ENCODE data around the gene ADD1.
A peak's percentile ranks its signal among the peaks of the same experiment; 100 is the strongest.

Gene ADD1

DNA sequence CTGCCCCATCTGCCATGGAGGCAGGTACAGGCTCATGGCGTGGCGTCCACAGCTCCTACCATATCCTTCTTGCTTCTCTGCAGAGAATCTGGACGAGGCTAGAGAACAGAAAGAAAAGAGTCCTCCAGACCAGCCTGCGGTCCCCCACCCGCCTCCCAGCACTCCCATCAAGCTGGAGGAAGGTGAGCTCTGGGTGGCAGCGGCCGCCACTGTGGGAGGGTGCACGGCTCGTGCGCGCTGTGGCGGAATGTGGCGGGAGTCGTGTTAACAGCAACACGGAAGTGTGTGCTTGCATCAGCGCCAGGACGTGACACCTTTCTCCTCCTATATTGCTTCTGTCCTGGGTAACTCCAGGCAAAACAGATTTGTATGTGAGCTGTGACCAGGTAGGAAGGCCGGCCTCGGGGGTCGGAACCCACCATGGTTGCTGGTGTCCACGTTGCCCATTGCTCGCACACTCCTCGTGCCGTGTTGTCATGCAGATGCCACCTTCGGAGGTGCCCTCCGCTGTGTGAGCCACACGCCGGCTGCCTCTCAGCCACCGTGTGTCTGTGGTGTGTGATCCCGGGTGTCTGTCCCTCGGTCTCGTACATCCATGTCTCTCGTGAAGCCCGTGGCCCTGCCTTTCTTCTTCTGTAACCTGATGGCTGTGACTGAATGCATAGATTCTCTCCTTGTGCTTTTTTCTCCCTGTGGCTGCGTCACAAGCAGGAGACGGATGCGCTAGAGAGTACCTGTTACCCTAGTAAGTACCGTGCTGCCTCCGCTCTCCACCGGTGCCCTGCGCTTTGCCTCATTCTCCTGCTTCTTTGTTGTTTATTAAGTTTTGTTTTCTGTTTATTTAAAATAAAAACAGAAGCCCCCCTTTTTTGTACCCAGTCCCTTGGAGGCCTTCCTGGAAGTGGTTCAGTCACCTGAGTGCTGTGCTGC lies 82.6 kb downstream of the ADD1 start:
- DNase-seq = no peak

DNA sequence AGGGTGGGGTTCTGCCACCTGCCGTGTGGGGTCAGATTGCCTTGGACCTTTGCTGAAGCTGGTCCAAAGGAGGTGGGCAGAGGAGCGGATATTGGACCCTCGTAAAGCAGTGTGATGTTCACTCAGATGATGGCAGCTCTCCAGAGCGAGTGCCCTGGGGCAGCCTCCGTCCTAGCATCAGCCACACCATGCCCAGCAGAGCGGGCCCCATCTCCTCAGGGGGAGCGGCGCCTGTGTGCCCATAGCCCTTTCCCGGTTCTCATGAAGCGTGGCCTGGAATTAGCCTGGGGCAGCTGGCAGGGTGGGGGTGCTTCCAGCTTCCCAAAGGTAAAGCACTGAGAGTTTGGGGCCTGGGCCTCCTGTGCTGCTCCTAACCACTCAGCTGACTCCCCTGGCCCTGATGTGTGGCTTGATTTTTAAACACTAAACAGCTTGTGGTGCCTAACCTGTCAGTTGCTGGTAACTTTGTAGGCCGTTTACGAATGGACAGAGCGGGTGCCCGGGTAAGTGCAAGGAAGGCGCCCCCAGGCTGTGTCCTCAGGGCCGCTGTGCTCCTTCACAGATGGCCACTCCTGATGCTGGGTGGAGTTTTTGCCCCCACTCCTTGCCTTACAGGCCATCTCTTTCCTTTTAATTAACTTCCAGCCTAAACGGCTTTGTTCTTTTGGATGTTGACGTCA lies 83.5 kb downstream of the ADD1 start:
- DNase-seq = no peak

DNA sequence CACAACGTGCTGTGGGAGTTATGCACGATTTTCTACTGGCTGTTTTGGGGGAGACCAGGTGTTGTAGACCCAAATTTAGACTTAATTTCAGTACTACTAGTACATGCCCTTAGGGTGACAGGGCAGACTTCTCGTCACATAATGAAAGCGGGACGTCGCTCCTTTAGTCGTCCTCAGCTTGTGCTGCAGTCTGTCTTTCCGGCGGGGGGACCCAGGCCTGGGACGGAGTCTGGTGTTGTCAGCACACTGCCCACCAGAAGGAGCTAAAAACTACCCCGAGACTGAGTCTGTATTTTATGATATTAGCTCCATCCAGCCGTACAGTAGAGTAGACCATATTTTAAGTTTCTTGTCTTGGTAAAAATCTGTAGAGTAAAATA lies 84.0 kb downstream of the ADD1 start:
- DNase-seq = no peak

GRCh38 chr4:2928242-2929176 lies 84.9 kb downstream of the ADD1 start:
- DNase-seq = no peak

DNA sequence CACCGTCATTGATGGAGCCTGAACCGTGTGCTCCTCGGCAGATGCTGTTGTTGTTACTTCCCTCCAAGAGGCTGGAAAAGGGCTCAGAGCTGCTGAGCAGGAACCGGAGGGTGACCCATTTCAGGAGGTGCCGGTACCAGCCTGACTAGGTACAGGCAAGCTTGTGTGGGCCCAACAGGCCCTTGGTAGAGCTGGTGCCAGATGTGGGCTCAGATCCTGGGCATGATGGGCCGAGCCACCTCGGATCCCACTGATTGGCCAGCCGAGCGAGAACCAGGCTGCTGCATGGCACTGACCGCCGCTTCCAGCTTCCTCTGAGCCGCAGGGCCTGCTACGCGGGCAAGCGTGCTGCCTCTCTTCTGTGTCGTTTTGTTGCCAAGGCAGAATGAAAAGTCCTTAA lies 85.8 kb downstream of the ADD1 start:
- DNase-seq = no peak

- no peak for DNase-seq
Observed at GRCh38 chr4:2930135-2930757, 86.6 kb downstream of the ADD1 start.

DNA sequence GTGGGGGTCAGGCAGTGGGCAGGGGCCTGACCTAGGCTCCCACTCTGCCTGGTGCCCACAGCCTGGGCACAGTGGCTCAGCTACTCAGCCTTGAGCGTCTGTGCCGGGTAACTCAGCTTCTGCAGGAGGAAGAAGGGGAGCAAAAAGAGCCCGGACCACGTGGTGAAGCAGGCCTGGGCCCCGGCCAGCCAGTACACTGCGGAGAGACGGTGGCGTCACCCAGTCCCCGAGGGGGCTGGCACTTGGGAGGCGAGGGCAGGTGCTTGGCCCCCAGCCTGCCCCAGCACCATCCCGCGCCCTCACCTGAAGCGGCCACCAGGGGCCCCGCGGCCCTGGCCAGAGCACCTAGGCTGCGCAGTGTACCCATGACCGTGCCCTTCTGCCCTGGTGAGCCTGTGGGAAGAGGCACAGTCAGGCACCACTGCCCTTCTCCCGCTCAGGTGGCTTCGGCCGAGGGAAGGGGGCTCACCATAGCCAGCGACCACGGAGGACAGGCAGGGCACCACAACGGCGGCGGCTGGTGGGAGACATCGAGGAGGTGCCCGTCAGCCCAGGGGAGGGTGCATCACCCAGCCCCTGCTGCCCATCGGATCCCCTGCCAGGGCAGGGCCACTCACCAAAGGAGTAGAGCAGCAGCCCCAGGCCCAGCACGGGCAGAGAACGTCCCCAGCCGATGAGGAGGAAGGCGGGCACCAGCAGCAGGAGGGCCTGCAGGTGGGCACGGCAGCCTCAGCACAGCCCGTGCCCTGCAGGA lies 87.3 kb downstream of the ADD1 start:
- DNase-seq = no peak

DNA sequence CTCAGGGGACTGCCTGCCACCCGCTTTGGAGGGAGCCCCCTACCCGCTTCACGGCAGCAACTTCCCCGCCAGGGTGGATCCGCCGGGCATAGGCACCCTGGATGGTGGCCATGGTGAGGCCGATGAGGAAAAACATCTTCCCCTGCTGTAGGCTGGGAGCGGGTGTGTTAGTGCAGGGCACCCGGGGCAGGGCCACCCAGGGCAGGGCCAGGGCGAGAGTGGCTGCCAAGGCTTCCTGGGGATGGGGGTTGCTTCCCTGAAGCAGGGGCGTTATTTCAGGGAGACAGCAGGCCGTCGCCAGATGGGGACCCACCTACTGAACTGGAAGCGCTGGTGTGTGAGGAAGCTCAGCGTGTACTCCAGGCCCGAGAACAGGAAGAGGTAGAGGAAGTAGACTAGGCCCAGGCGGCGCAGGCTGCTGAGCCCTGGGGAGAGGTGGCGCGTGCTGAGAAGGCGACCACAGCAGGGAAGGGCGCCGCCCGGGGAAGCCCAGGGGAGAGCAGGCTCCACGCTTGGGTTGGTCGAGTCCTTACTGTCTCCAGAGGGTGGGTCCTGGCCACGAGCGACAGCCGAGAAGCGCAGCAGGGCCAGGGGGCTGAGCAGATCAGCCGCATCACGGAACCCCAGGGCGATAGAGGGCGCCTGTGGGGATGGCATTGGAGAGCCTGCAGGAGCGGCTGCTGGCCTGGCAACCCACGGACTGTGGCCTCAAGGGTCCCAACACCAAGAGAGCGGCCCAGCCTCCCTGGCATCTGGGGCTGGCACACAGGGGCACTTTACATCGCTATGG lies 88.1 kb downstream of the ADD1 start:
- DNase-seq = no peak

- DNase-seq = no peak
Observed at GRCh38 chr4:2932321-2932950, 88.8 kb downstream of the ADD1 start.

GRCh38 chr4:2932951-2933565 lies 89.4 kb downstream of the ADD1 start:
- no peak for DNase-seq

GRCh38 chr4:2933566-2934076 lies 90.0 kb downstream of the ADD1 start:
- no peak for DNase-seq

- no peak for DNase-seq
Observed at GRCh38 chr4:2934077-2934812, 90.6 kb downstream of the ADD1 start.

DNA sequence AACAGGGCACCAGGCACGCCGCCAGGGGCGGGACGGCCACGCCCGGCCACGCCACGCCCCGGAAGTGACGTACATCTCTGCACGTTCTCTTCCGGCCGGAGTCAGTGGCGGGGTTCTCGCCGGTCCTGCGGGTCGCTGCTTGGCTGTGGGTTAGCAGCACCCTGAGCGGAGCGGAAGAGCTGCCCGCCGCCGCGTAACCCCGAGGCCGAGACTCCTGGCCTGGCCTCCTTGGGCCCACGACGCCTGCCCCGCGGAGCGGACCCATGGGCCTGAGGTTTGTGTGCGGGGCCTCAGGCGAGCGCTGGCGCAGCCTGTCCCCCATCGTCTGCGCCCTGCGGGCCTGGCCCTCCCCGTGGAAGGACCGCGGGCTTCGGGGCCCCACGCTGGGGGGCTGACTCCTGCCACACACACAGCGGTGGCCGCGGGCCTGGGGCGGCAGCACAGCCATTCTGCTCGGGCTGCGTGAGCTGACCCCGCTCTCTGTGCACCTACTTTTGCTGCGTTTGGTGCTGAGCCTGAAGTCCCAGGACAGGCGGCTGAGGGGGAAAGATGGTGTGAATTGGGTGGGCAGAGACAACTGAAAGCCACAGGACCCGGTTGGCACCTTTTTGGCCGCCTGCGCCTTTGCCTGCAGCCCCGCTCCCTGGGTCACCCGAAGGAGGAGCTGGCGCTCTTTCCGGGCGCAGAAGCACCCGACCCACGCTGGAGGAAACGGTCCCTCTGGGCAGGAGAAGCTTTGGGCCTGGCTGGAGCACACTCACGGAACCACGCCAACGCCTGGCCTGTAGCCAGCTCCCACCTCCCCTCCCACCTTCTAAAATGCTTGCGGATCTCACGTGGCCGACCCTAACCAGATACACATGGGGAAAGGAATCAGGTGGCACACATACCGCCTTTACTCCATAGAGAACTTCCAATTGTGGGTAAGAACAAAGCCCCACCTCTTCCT lies 91.4 kb downstream of the ADD1 start:
- DNase-seq = peak; percentile 92

- no peak for DNase-seq
Observed at GRCh38 chr4:2935762-2936743, 92.4 kb downstream of the ADD1 start.

- DNase-seq = peak; percentile 22
Observed at GRCh38 chr4:2936773-2937145, 93.1 kb downstream of the ADD1 start.

DNA sequence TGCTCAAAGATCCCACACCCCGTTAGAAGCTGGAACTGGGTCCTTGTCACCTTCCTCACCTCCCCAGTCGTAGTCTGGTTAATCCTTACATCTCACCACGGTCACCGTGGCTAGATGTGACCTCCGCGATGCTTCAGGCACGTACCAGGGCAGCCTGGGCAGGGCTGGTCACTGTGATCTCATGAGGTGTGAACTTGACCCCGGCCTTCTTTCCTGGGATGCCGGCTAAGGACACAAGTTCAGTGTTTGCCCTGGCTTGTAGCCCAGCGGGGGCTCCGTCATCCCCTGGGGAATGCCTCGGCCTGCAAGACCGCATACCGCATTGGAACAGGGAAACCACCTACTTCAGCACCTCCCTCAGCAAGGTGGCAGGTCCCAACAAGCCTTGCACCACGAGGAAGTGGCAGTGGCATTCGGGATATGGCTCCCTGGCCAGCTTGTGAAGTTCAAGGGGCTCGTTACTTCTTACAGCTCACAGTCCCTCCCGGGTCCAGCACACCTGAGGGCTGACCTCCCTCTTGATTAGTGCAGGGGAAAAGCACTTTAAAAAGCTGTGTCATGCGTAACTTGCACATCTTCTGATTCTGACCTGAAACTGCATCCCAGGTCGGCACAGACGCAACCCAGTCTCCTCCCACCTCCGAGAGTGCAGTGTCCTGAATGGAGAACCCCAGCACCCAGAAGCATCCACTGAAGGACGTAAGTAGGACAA lies 93.7 kb downstream of the ADD1 start:
- no peak for DNase-seq

Data from RPMI8226 (cell line).